PFSK-1 (cell line): ENCODE measurements around the gene SLC8A1.

Source experiments
- FOXP2 ChIP-seq: optimal IDR thresholded peaks from 2 replicates; pipeline ENCODE3; 2011; ENCODE audit warnings: borderline replicate concordance, control low read depth, inconsistent platforms; ENCODE audit not compliant: insufficient read depth; ENCODE audit errors: extremely low read length, extremely low read depth
- POLR2AphosphoS5 ChIP-seq: IDR thresholded peaks from 2 replicates; pipeline ENCODE4 v1.6.1; 2012; ENCODE audit warnings: low read depth, mild to moderate bottlenecking, control low read depth, low read length, moderate library complexity
- REST ChIP-seq, 2 experiments: IDR thresholded peaks; 2 replicates each; pipeline versions ENCODE4 v1.6.1 to v1.8.0; 2011 to 2012; ENCODE audit warnings: low read depth in 2 of 2, low read length in 2 of 2, control low read depth in 1 of 2, inconsistent platforms in 1 of 2, mild to moderate bottlenecking in 1 of 2, moderate library complexity in 1 of 2; ENCODE audit not compliant: insufficient read depth in 1 of 2
- SIN3A ChIP-seq: IDR thresholded peaks from 2 replicates; pipeline ENCODE4 v1.6.1; 2012; ENCODE audit warnings: mild to moderate bottlenecking, low read length, moderate library complexity, borderline replicate concordance; ENCODE audit not compliant: insufficient read depth
- TAF1 ChIP-seq: IDR thresholded peaks from 2 replicates; pipeline ENCODE4 v1.6.1; 2012; ENCODE audit warnings: low read length, control low read depth, borderline replicate concordance; ENCODE audit not compliant: insufficient read depth

Gene SLC8A1

DNA sequence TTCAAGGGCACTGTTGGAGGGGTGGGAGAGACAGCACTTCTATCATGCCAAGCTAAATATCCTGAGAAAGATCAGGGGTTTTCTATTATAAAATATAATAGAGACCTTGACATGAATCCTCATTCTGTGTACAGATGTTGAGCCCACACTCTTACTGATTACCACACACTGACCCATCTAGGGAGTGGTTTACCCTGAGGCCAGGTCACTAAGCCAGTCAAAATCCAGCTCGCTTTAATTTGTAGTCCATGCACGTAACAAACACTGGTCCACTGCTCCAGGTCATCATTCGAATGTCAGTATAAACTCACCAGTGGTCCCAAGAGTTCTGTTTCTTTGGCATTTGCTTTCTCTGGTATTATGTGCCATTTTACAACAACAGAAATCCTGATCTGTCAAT lies 96.4 kb downstream of the SLC8A1 start:
- TF ChIP-seq POLR2AphosphoS5: no peak

GRCh38 chr2:40353231-40353630 lies 98.7 kb downstream of the SLC8A1 start:
- TF ChIP-seq SIN3A (no peak), POLR2AphosphoS5 (no peak), TAF1 (no peak), REST (IDR thresholded peaks at IDR 0.05; ENCODE audit: insufficient read depth in 1 of 2, low read depth in 2 of 2, low read length in 2 of 2) (no peak), FOXP2 (no peak)

DNA sequence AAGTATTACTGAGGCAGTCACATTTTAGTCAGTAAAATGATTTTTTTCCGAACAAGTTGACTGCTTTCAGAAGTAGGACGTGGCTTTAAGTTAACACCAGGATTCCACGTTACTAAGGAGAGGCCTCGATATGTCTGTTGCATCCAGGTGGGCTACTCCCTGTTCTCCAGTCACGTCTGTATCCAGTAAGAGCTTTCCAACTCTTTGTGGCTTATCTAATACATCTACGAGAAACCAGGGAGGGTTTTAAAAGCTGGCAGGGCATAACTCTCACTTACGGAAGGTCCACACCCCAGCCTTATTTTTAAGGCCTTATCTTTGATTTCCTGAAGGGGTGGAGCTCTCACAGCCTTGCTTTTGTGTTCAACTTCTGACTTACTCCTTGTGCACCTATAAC lies 99.2 kb downstream of the SLC8A1 start:
- TF ChIP-seq TAF1: no peak
- TF ChIP-seq REST (IDR thresholded peaks at IDR 0.05; ENCODE audit: insufficient read depth in 1 of 2, low read depth in 2 of 2, low read length in 2 of 2): no peak
- TF ChIP-seq SIN3A: no peak
- no peak for TF ChIP-seq FOXP2
- no peak for TF ChIP-seq POLR2AphosphoS5

DNA sequence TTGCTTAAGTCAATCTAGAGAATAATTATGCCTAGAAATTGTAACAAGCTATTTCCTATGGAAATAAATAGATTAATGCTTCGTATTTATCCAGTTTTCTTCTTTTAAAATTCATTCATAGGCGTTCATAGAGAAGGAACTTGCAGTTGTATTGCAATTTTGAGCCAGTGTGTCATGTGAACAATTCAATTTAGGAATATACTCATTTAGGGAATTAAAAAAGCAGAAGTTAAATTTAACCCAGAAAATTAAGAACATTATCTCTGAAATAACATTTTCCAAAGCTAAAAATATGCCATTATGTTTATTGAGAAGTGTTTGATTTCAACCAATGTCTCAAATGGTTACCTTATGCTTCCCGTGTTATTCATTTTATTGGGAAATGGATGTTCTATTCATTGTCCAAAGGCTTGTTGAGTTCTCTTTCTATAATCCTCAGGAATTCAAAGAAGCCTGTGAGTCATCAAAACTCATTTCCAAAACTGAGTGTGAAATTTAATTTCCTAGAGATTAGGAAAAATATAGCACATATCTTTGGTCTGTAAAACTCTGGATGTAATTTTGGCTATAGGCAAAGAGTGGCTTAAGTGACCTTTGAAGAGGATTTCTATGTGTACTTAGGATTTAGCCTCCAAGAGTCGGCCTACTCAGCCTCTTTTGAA lies 99.7 kb downstream of the SLC8A1 start:
- no peak for TF ChIP-seq TAF1
- TF ChIP-seq FOXP2: no peak
- no peak for TF ChIP-seq POLR2AphosphoS5
- no peak for TF ChIP-seq SIN3A
- no peak for TF ChIP-seq REST (IDR thresholded peaks at IDR 0.05; ENCODE audit: insufficient read depth in 1 of 2, low read depth in 2 of 2, low read length in 2 of 2)

DNA sequence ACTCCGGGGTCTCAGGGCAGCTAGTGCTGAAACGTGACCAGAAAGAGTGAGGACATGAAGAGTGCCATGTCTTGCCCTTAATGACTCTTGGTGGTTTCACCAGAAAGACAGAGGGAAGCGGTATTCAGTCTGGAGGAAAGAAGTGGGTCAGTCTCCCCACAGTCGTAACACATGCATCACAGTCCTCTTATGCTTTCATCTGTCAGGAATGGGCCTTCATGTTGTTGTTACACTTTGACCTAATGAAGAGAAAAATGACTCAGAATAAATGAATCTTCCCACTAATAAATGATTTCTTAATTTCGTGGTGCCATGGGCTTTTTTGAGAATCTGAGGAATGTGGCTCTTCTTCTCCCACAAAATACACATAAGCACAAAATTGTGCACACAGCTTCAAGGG lies 103.2 kb downstream of the SLC8A1 start:
- TF ChIP-seq TAF1 (no peak), POLR2AphosphoS5 (no peak), FOXP2 (no peak), SIN3A (no peak), REST (IDR thresholded peaks at IDR 0.05; ENCODE audit: insufficient read depth in 1 of 2, low read depth in 2 of 2, low read length in 2 of 2) (no peak)
